ENCODE measurements around the gene LMOD1. TPM values are rescaled to one million over a fixed set of nuclear protein-coding genes. Genes with fewer than 3 reads are reported as not detected.
"Not testable (repeated sequence)": the region's sequence is repeated elsewhere in the genome, so short reads cannot be mapped to it uniquely, and the experiment has no call there.

LMOD1 gene
- polyA plus RNA-seq (ENCODE audit: insufficient read length in 4 of 4) = 1 to 10 TPM; 3.4 to 4.6 (median 4.6) TPM

GRCh38 chr1:201946224-201946908, at the start of gene LMOD1:
TSS of gene LMOD1 (minus strand) at chr1:201946548. CDS start at chr1:201946340, 208 bp downstream.
- DNase-seq (ENCODE audit: low read depth in 4 of 4, low spot score in 3 of 4) = peak; percentile 73 to 86 (median 80)

GRCh38 chr1:201990427-201990826, 44.1 kb upstream of the LMOD1 start:
- DNase-seq (ENCODE audit: low read depth in 4 of 4, low spot score in 3 of 4) = no peak

GRCh38 chr1:201989354-201990128, 43.2 kb upstream of the LMOD1 start:
- DNase-seq (ENCODE audit: low read depth in 4 of 4, low spot score in 3 of 4) = no peak

GRCh38 chr1:201988601-201989000, 42.3 kb upstream of the LMOD1 start:
- no peak for DNase-seq (ENCODE audit: low read depth in 4 of 4, low spot score in 3 of 4)

- no peak for DNase-seq (ENCODE audit: low read depth in 4 of 4, low spot score in 3 of 4)
Observed at GRCh38 chr1:201985355-201985754, 39.0 kb upstream of the LMOD1 start.

GRCh38 chr1:201984446-201984845, 38.1 kb upstream of the LMOD1 start:
- no peak for DNase-seq (ENCODE audit: low read depth in 4 of 4, low spot score in 3 of 4)

- peak in 2 of 4 donors; percentile 46 to 51 for DNase-seq (ENCODE audit: low read depth in 4 of 4, low spot score in 3 of 4)
Observed at GRCh38 chr1:201983380-201983805, 37.0 kb upstream of the LMOD1 start.

- peak; percentile 24 to 45 (median 39) for DNase-seq (ENCODE audit: low read depth in 4 of 4, low spot score in 3 of 4)
Observed at GRCh38 chr1:201982623-201983379, 36.5 kb upstream of the LMOD1 start, which contains the start of gene RNPEP. TSS of gene RNPEP (plus strand) at chr1:201982648. CDS start at chr1:201982667, 19 bp downstream.

- peak in 3 of 4 donors; percentile 48 to 62 (median 56) for DNase-seq (ENCODE audit: low read depth in 4 of 4, low spot score in 3 of 4)
Observed at GRCh38 chr1:201982082-201982622, 35.8 kb upstream of the LMOD1 start.

GRCh38 chr1:201970334-201971159, 24.2 kb upstream of the LMOD1 start:
- no peak for DNase-seq (ENCODE audit: low read depth in 4 of 4, low spot score in 3 of 4)

- no peak for DNase-seq (ENCODE audit: low read depth in 4 of 4, low spot score in 3 of 4)
Observed at GRCh38 chr1:201968202-201968925, 22.0 kb upstream of the LMOD1 start.

- no peak for DNase-seq (ENCODE audit: low read depth in 4 of 4, low spot score in 3 of 4)
Observed at GRCh38 chr1:201966171-201966570, 19.8 kb upstream of the LMOD1 start.

- DNase-seq (ENCODE audit: low read depth in 4 of 4, low spot score in 3 of 4) = no peak
Observed at GRCh38 chr1:201964261-201964660, 17.9 kb upstream of the LMOD1 start.

- not testable (repeated sequence) for DNase-seq (ENCODE audit: low read depth in 4 of 4, low spot score in 3 of 4)
Observed at GRCh38 chr1:201962382-201962781, 16.0 kb upstream of the LMOD1 start.

- no peak for DNase-seq (ENCODE audit: low read depth in 4 of 4, low spot score in 3 of 4)
Observed at GRCh38 chr1:201958348-201958747, 12.0 kb upstream of the LMOD1 start.

GRCh38 chr1:201955729-201956143, 9.4 kb upstream of the LMOD1 start:
- DNase-seq (ENCODE audit: low read depth in 4 of 4, low spot score in 3 of 4) = no peak

GRCh38 chr1:201955009-201955728, 8.8 kb upstream of the LMOD1 start, which contains the start of gene TIMM17A:
TSS of gene TIMM17A (plus strand) at chr1:201955503. CDS start at chr1:201955527, 24 bp downstream.
- DNase-seq (ENCODE audit: low read depth in 4 of 4, low spot score in 3 of 4) = peak; percentile 92 to 97 (median 95)

GRCh38 chr1:201954263-201955008, 8.1 kb upstream of the LMOD1 start:
- no peak for DNase-seq (ENCODE audit: low read depth in 4 of 4, low spot score in 3 of 4)
